ENCODE measurements around the gene ABCB1. TPM values are rescaled to one million over a fixed set of nuclear protein-coding genes. Genes with fewer than 3 reads are reported as not detected.
"Not testable (repeated sequence)": the region's sequence is repeated elsewhere in the genome, so short reads cannot be mapped to it uniquely, and the experiment has no call there.

The ABCB1 gene
- total RNA-seq, 1 experiment from 2014 or later, result not detected

DNA sequence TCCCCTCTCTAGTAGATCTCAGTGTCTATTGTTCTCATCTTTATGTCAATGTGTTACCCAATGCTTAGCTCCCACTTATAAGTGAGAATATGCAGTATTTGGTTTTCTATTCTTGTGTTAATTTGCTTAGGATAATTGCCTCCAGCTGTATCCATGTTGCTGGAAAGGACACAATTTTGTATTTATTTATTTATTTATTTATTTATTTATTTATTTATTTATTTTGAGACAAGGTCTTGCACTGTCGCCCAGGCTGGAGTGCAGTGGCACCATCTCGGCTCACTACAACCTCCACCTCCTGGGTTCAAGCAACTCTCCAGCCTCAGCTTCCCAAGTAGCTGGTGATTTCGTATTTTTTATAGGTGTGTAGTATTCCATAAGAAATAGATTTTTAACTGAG lies 140.2 kb downstream of the ABCB1 start:
- H3K36me3 ChIP-seq (replicated peaks; ENCODE audit: control insufficient read depth, insufficient read depth, low read length); H3K4me3 ChIP-seq (ENCODE audit: insufficient read depth, low read depth, low read length); H3K27me3 ChIP-seq (ENCODE audit: control insufficient read depth, insufficient read depth, low read length); DNase-seq: not testable (repeated sequence)

GRCh38 chr7:87459941-87460340 lies 140.7 kb downstream of the ABCB1 start:
- DNase-seq, result no peak
- Histone ChIP-seq H3K4me3 (ENCODE audit: insufficient read depth, low read depth, low read length) (no peak overlapping the region), H3K36me3 (replicated peaks; ENCODE audit: control insufficient read depth, insufficient read depth, low read length) (no peaks in the 10 kb centered on the region)

GRCh38 chr7:87458148-87458547 lies 142.5 kb downstream of the ABCB1 start:
- Histone ChIP-seq H3K4me3 (ENCODE audit: insufficient read depth, low read depth, low read length) (no peak overlapping the region), H3K36me3 (replicated peaks; ENCODE audit: control insufficient read depth, insufficient read depth, low read length) (no peaks in the 10 kb centered on the region), H3K27me3 (ENCODE audit: control insufficient read depth, insufficient read depth, low read length) (no peaks in the 10 kb centered on the region)
- no peak for DNase-seq

More at GRCh38 chr7:87459941-87460340, 140.7 kb downstream of the ABCB1 start:
- no peaks in the 10 kb centered on the region; the same call in 1 of the 2 replicates for H3K27me3 ChIP-seq (ENCODE audit: control insufficient read depth, insufficient read depth, low read length)

- DNase-seq, result no peak
- H3K36me3 ChIP-seq (replicated peaks; ENCODE audit: control insufficient read depth, insufficient read depth, low read length), result no peaks in the 10 kb centered on the region
- H3K27me3 ChIP-seq (ENCODE audit: control insufficient read depth, insufficient read depth, low read length), result no peaks in the 10 kb centered on the region
- H3K4me3 ChIP-seq (ENCODE audit: insufficient read depth, low read depth, low read length), result no peak overlapping the region
Observed at GRCh38 chr7:87456247-87456646, 144.4 kb downstream of the ABCB1 start.

Other genes starting within 250 kb of the ABCB1 start
- gene ABCB4, start 125.2 kb downstream of the ABCB1 start, total RNA-seq (2014; rRNA removed; shearing (Covaris generic)), result 0.69 and 0.85 TPM in 2 replicates
- 0.18 and 0.35 TPM in 2 replicates for gene RUNDC3B, start 27.5 kb upstream of the ABCB1 start, total RNA-seq (2014; rRNA removed; shearing (Covaris generic))

Measured in H7 (cell line).